ENCODE results near the gene SRGAP1.

Gene SRGAP1

GRCh38 chr12:63965936-63966605 lies 121.6 kb downstream of the SRGAP1 start:
- no peak for DNase-seq (ENCODE audit: low read depth in 2 of 2)

- no peak for DNase-seq (ENCODE audit: low read depth in 2 of 2)
Observed at GRCh38 chr12:63966606-63966975, 122.1 kb downstream of the SRGAP1 start.

- DNase-seq (ENCODE audit: low read depth in 2 of 2): no peak
Observed at GRCh38 chr12:63967358-63968145, 123.1 kb downstream of the SRGAP1 start.

DNA sequence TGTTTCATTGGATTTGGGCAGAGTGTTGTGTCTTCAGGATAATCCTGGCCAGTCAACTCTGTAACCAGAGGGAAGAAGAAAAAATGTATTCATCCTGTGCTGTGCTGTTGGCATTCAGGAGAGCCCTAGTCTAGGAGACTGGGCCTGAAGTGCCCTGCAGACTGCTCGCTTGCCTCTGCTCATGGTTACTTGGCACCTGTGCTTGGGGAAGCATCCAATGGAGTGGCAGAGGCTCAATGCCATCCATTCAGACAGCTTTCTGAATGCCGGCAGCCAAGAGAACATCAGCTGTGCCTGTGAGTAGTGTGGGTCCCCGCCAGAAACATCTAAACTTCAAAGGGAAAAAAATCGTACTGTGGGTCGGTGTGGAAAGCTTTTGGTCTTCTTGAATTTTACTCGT lies 124.2 kb downstream of the SRGAP1 start:
- DNase-seq (ENCODE audit: low read depth in 2 of 2): no peak

- DNase-seq (ENCODE audit: low read depth in 2 of 2): no peak
Observed at GRCh38 chr12:63976902-63977395, 132.4 kb downstream of the SRGAP1 start.

- DNase-seq (ENCODE audit: low read depth in 2 of 2): no peak
Observed at GRCh38 chr12:63977441-63977840, 132.9 kb downstream of the SRGAP1 start.

DNA sequence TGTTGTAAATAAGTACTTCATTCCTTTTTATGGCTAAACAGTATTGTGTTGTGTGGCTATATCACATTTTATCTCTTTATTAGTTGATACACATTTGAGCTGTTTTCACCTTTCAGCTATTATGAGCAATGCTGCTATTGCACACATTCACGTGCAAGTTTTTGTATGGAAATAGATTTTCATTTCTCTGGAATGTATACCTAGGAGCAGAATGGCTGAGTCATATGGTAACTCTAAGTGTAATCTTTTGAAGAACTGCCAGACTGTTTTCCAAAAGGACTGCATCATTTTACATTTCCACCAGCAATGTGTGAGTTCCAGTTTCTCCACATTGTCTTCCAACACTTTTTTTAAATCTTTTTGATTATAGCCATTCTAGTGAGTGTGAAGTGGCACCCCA lies 134.0 kb downstream of the SRGAP1 start:
- DNase-seq (ENCODE audit: low read depth in 2 of 2): peak; percentile 78 to 84

DNA sequence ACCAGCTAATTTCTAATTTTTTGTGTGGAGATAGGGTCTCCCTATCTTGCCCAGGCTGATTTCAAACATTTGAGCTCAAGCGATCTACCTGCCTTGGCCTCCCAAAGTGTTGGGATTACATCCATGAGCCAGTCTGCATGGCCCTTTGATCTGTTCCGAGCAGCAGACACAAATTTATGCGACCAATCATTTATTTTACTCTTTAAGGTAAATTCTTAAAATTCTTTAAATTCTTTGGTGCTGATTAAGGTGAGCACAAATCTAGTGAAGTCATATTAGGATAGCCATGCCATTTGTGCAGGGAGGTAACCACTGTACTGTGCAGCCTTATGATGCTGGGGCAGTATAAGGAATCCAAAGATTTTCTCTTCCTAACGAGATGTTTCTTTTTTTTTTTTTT lies 135.7 kb downstream of the SRGAP1 start:
- DNase-seq (ENCODE audit: low read depth in 2 of 2): no peak

- no peak for DNase-seq (ENCODE audit: low read depth in 2 of 2)
Observed at GRCh38 chr12:63981343-63981742, 136.8 kb downstream of the SRGAP1 start.

DNA sequence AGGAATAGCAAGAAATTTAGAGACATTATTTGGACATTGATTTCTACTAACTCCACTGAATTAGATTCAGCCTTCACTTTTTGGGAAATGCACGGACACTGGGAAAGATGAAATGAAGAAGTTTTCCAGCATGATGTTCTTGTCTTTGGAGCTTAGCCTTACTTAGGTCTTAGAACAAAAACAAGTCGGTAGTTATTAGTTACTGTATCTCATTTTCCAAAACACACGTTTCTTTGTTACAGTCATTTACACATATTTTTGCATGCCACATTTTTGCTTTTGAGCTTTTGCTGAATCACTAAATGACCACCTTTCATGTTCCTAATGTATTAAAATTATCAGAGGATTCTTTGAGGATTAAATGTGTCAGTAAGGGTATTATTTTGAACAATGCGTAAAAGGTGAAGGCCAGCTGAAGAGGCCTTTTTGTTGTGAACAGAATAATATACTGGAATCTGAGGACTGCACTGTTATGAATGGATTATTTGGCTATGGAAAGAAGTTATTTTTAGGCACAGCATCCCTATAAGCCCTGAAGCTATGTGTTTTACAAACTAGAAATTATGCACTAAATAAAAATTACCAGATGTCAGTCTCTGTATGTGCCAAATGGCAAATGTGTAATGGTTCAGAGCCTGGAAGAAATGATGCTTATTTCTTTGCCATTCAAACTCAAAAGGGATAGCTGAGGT lies 138.2 kb downstream of the SRGAP1 start:
- no peak for DNase-seq (ENCODE audit: low read depth in 2 of 2)

DNA sequence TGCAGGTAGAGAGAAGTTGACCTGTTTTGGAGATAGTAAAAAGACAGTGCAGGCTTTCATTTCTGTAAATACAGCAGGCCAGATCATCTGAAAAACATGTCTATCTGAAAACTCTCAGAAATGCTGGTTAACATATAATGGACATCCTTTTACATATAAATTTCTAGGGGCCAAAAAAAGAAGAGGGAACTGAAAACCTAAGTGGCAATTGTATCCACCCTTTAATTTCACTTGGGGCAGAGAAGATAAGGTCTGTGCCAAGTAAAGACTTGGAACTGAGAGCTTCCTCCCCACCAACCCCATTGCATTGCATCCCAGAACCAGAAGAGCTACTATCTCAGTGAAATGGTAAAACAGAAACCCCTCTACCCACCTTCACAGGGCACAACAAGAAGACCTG lies 141.0 kb downstream of the SRGAP1 start:
- no peak for DNase-seq (ENCODE audit: low read depth in 2 of 2)

GRCh38 chr12:63985945-63986344 lies 141.4 kb downstream of the SRGAP1 start:
- DNase-seq (ENCODE audit: low read depth in 2 of 2): no peak

DNA sequence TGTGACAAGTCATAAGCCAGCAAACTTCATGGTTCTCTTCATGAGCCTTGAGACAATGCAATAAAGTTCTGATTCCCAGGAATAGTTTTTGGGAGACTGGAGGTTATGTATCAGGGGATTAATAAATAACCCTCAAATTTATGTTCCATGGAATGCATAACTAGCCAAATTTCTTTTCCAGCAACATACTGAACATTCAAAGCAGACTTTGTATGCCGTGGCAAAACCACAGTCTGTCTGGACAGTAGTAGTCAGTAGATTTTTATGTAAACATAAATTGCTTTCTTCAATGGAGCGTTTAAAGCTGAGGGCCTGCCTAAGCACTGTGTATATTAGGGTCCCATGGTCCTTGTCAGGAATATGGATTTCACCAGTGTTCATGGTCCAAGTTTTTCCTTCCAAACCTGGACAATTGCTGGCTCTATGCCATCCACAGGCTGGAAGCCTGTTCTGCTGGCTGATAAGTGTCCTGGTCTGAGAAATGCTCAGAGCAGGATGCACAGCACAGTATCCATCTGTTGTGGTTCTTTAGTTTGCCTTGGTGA lies 144.9 kb downstream of the SRGAP1 start:
- DNase-seq (ENCODE audit: low read depth in 2 of 2): peak in 1 of 2 experiments; percentile 60

GRCh38 chr12:63990828-63991547 lies 146.5 kb downstream of the SRGAP1 start:
- no peak for DNase-seq (ENCODE audit: low read depth in 2 of 2)

GRCh38 chr12:63994704-63995103 lies 150.2 kb downstream of the SRGAP1 start:
- no peak for DNase-seq (ENCODE audit: low read depth in 2 of 2)

DNA sequence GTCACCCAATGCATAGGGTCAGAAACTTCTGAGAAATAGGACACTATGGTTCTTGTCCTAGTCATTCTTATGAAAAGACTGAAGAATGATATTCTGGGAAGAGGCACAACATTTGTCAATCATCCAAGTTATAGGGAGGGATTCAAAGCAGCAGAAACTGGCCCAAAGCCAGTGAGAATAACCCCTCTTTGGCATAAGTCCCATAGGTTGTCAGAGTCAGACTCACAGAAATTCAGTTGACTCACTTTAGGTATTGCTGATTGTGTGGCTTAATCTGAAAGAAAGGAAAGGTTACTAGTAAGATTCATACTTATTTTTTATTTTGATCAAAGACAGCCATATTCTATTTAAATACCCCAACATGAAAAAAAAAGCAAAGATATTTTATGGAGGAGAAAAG lies 151.0 kb downstream of the SRGAP1 start:
- no peak for DNase-seq (ENCODE audit: low read depth in 2 of 2)

- DNase-seq (ENCODE audit: low read depth in 2 of 2): no peak
Observed at GRCh38 chr12:63996556-63996955, 152.1 kb downstream of the SRGAP1 start.

DNA sequence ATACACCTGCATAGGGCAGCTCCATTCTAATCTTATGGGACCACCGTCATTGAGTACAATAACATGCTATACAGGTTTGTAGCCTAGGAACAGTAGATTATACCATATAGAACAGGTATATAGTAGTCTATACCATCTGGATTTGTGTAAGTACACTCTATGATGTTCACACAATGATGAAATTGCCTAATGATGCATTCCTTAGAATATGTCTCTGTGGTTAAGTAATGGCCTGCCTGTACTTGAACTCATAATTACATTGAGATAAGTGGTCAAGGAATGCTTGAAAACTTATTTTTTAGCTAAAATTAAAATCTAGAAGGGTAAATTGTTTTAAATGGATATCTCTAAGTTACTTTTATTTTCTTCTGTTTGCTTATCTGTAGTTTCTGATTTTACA lies 152.7 kb downstream of the SRGAP1 start:
- no peak for DNase-seq (ENCODE audit: low read depth in 2 of 2)

DNA sequence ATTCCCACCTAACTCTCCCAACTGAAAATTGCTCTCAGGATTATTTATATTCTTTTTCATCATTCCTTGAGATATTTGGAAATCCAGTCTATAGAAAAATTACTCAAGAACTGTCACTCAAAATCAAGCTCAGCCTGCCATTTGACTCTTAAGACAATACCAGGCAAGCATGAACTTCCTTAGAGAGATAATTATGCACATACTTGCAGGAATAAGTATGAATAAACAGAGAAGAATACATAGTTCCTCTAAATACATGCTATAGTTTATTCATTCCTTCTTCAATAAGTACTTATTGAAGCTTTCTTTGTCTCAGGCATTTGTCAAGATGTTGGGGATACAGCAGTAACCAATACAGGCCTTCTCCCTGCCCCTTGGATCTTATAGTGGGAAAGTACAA lies 154.1 kb downstream of the SRGAP1 start:
- DNase-seq (ENCODE audit: low read depth in 2 of 2): no peak

DNA sequence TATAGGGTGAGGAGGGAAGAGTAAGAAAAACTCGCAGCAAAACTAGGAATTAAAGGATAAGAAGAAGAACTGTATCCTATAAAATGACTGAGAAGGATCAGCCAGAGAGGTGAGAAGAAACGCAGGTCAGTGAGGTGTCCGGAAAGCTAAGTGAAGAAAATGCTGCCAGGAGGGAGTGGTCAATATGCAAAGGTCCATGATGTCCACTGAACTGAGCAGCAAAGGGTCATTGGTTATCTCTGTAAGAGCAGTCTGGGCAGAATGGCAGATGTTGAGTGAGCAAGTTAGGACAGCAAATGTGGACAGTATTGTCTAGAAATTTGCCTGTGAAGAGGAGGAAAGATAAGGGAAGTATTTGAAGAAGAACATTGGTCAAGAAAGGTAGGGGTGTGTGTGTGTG lies 155.4 kb downstream of the SRGAP1 start:
- DNase-seq (ENCODE audit: low read depth in 2 of 2): no peak

DNA sequence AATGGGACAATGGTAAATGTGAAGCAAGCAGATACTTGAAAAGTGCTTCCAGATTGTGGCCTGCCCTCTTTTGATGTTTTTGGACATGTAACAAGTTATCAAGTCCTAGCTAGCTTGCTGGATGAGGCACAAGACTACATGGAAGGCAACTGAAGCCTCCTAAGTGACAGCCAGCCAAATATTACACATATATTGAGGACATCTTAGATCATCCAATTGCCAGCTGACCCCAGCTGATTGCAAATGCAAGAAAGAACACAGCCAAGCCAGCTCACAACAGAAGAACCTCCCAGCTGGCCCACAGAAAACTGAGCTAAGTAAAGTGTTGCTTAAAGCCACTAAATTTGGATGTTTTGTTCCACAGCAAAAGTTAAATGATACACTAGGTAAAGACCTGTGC lies 156.9 kb downstream of the SRGAP1 start:
- DNase-seq (ENCODE audit: low read depth in 2 of 2): no peak

DNA sequence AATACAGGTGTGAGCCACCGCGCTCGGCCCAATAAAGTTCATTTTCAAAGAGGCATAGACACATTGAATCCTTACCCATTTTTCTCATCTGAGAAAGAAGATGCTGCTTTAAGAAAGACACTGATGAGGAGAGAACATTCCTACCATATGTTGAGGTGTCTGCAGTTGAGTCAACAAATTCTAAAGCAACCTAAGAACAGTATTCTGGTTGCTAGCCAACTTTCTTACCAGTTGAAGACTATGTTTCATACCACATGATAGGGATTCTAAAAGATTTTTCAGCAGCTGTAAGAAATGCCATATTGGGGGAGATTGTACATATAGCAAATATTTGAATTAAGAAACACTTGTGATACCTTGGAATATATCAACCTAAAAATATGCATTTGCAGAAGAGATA lies 160.1 kb downstream of the SRGAP1 start:
- peak; percentile 68 to 77 for DNase-seq (ENCODE audit: low read depth in 2 of 2)
